ENCODE measurements around the gene VWDE. TPM values are rescaled to one million over a fixed set of nuclear protein-coding genes. Genes with fewer than 3 reads are reported as not detected.

The VWDE gene
- polyA plus RNA-seq, 3 donors, result not detected

- Mint-ChIP-seq H3K36me3 (no peaks in the 10 kb centered on the region), H3K9me3 (peaks cover 3 to 13% (median 8%) of the 10 kb centered on the region in 7 donors), H3K27ac (no peak overlapping the region), H3K4me3 (no peak overlapping the region), H3K4me1 (no peaks in the 10 kb centered on the region), H3K27me3 (ENCODE audit: low read depth in 3 of 3) (peaks cover 0 to 5% (median 4%) of the 10 kb centered on the region in 3 donors)
- Histone ChIP-seq H3K9me3 (replicated peaks in 1 of 2; ENCODE audit: control insufficient read depth in 1 of 2, insufficient read depth in 1 of 2, low read length in 2 of 2) (peaks cover 8 to 11% of the 10 kb centered on the region in 2 donors), H3K27me3 (ENCODE audit: control insufficient read depth in 2 of 2, insufficient read depth in 2 of 2, low read length in 2 of 2) (no peaks in the 10 kb centered on the region), H3K9ac (ENCODE audit: insufficient read depth, low read length, poor library complexity, severe bottlenecking) (no peak overlapping the region), H3K4me2 (replicated peaks; ENCODE audit: extremely low read depth, low read length, poor library complexity, severe bottlenecking) (no peak overlapping the region), H3K4me1 (ENCODE audit: control insufficient read depth in 1 of 2, insufficient read depth in 2 of 2, low read length in 2 of 2) (no peaks in the 10 kb centered on the region), H4K20me1 (ENCODE audit: insufficient read depth, low read length) (no peaks in the 10 kb centered on the region), H2AFZ (ENCODE audit: insufficient read depth, low read depth, low read length, poor library complexity, severe bottlenecking) (no peak overlapping the region), H3K36me3 (replicated peaks in 1 of 2; ENCODE audit: control insufficient read depth in 1 of 2, insufficient read depth in 2 of 2, low read length in 2 of 2) (no peaks in the 10 kb centered on the region), H3K4me3 (replicated peaks in 1 of 3; ENCODE audit: low read depth in 2 of 3, low read length in 3 of 3) (no peak overlapping the region), H3K27ac (ENCODE audit: low read depth in 1 of 2, low read length in 2 of 2) (no peak overlapping the region), H3K79me2 (ENCODE audit: insufficient read depth, low read length) (no peaks in the 10 kb centered on the region)
- TF ChIP-seq CTCF (IDR thresholded peaks at IDR 0.05), result no peak
- intact Hi-C loops (cut with micrococcal nuclease), result no loop called here
- 94% methylated on average over 3 of the region's 4 CpGs for WGBS (ENCODE audit: insufficient coverage)
- DNase-seq, result no peak
Observed at GRCh38 chr7:12300415-12300814, 103.2 kb downstream of the VWDE start.

- Mint-ChIP-seq H3K9me3 (peaks cover 7 to 13% (median 10%) of the 10 kb centered on the region in 7 donors), H3K4me3 (no peak overlapping the region), H3K27me3 (ENCODE audit: low read depth in 3 of 3) (peaks cover 0 to 5% (median 1%) of the 10 kb centered on the region in 3 donors), H3K27ac (no peak overlapping the region), H3K36me3 (no peaks in the 10 kb centered on the region), H3K4me1 (peaks cover 8% of the 10 kb centered on the region)
- H3K27me3 ChIP-seq (ENCODE audit: control insufficient read depth in 2 of 2, insufficient read depth in 2 of 2, low read length in 2 of 2), result no peaks in the 10 kb centered on the region
- H3K9ac ChIP-seq (ENCODE audit: insufficient read depth, low read length, poor library complexity, severe bottlenecking), result no peak overlapping the region
- no peak for DNase-seq
- intact Hi-C loops (cut with micrococcal nuclease), result no loop called here
- no peaks in the 10 kb centered on the region for H3K79me2 ChIP-seq (ENCODE audit: insufficient read depth, low read length)
- H3K4me3 ChIP-seq (replicated peaks in 1 of 3; ENCODE audit: low read depth in 2 of 3, low read length in 3 of 3), result no peak overlapping the region
- no peak overlapping the region for H3K27ac ChIP-seq (ENCODE audit: low read depth in 1 of 2, low read length in 2 of 2)
- 100% methylated on average over 1 of the region's 3 CpGs for WGBS (ENCODE audit: insufficient coverage)
- no peaks in the 10 kb centered on the region for H3K36me3 ChIP-seq (replicated peaks in 1 of 2; ENCODE audit: control insufficient read depth in 1 of 2, insufficient read depth in 2 of 2, low read length in 2 of 2)
- no peak for TF ChIP-seq CTCF (IDR thresholded peaks at IDR 0.05)
- H2AFZ ChIP-seq (ENCODE audit: insufficient read depth, low read depth, low read length, poor library complexity, severe bottlenecking), result no peak overlapping the region
- peaks cover 5 to 7% of the 10 kb centered on the region in 2 donors for H3K4me1 ChIP-seq (ENCODE audit: control insufficient read depth in 1 of 2, insufficient read depth in 2 of 2, low read length in 2 of 2)
- no peak overlapping the region for H3K4me2 ChIP-seq (replicated peaks; ENCODE audit: extremely low read depth, low read length, poor library complexity, severe bottlenecking)
- no peaks in the 10 kb centered on the region for H4K20me1 ChIP-seq (ENCODE audit: insufficient read depth, low read length)
- H3K9me3 ChIP-seq (replicated peaks in 1 of 2; ENCODE audit: control insufficient read depth in 1 of 2, insufficient read depth in 1 of 2, low read length in 2 of 2), result peaks cover 8 to 11% of the 10 kb centered on the region in 2 donors
Observed at GRCh38 chr7:12299367-12299766, 104.3 kb downstream of the VWDE start.
